ENCODE results near the gene PPP1R13L.
A peak's percentile ranks its signal among the peaks of the same experiment; 100 is the strongest.
"Not testable (repeated sequence)": the region's sequence is repeated elsewhere in the genome, so short reads cannot be mapped to it uniquely, and the experiment has no call there.

Gene PPP1R13L

GRCh38 chr19:45432543-45432942 is 27.7 kb upstream of the PPP1R13L start:
- not testable (repeated sequence) for DNase-seq (ENCODE audit: low spot score)

GRCh38 chr19:45431008-45431407 is 26.1 kb upstream of the PPP1R13L start:
- DNase-seq (ENCODE audit: low spot score) = not testable (repeated sequence)

GRCh38 chr19:45429896-45430295 is 25.0 kb upstream of the PPP1R13L start:
- DNase-seq (ENCODE audit: low spot score) = not testable (repeated sequence)

GRCh38 chr19:45428384-45429231 is 23.7 kb upstream of the PPP1R13L start:
- no peak for DNase-seq (ENCODE audit: low spot score)

GRCh38 chr19:45424191-45425058 is 19.6 kb upstream of the PPP1R13L start:
- DNase-seq (ENCODE audit: low spot score) = peak; percentile 100

GRCh38 chr19:45423589-45424190 is 18.8 kb upstream of the PPP1R13L start, which contains the start of gene ERCC1:
Gene ERCC1, minus strand, starts transcription at chr19:45423917. Its CDS starts 543 bp downstream, at chr19:45423374.
- peak; percentile 97 for DNase-seq (ENCODE audit: low spot score)

- no peak for DNase-seq (ENCODE audit: low spot score)
Observed at GRCh38 chr19:45423033-45423588, 18.2 kb upstream of the PPP1R13L start.

- DNase-seq (ENCODE audit: low spot score) = no peak
Observed at GRCh38 chr19:45421947-45422498, 17.2 kb upstream of the PPP1R13L start.

GRCh38 chr19:45420871-45421270 is 16.0 kb upstream of the PPP1R13L start:
- DNase-seq (ENCODE audit: low spot score) = no peak

GRCh38 chr19:45420356-45420755 is 15.5 kb upstream of the PPP1R13L start:
- DNase-seq (ENCODE audit: low spot score) = no peak

GRCh38 chr19:45419895-45420294 is 15.0 kb upstream of the PPP1R13L start:
- no peak for DNase-seq (ENCODE audit: low spot score)

- no peak for DNase-seq (ENCODE audit: low spot score)
Observed at GRCh38 chr19:45419396-45419795, 14.5 kb upstream of the PPP1R13L start.

- no peak for DNase-seq (ENCODE audit: low spot score)
Observed at GRCh38 chr19:45418802-45419201, 13.9 kb upstream of the PPP1R13L start.

GRCh38 chr19:45417151-45417550 is 12.3 kb upstream of the PPP1R13L start:
- no peak for DNase-seq (ENCODE audit: low spot score)

GRCh38 chr19:45414468-45414867 is 9.6 kb upstream of the PPP1R13L start:
- no peak for DNase-seq (ENCODE audit: low spot score)

GRCh38 chr19:45413497-45413896 is 8.6 kb upstream of the PPP1R13L start:
- DNase-seq (ENCODE audit: low spot score) = no peak

- DNase-seq (ENCODE audit: low spot score) = not testable (repeated sequence)
Observed at GRCh38 chr19:45410330-45410729, 5.5 kb upstream of the PPP1R13L start.

GRCh38 chr19:45409557-45409920 is 4.7 kb upstream of the PPP1R13L start:
- no peak for DNase-seq (ENCODE audit: low spot score)

GRCh38 chr19:45408830-45409556 is 4.1 kb upstream of the PPP1R13L start:
- DNase-seq (ENCODE audit: low spot score) = peak; percentile 60

- no peak for DNase-seq (ENCODE audit: low spot score)
Observed at GRCh38 chr19:45408121-45408520, 3.3 kb upstream of the PPP1R13L start.

- DNase-seq (ENCODE audit: low spot score) = not testable (repeated sequence)
Observed at GRCh38 chr19:45407585-45407984, 2.7 kb upstream of the PPP1R13L start.

All from RKO (cell line).